ENCODE measurements around the gene SYK.
"Not testable (repeated sequence)": the region's sequence is repeated elsewhere in the genome, so short reads cannot be mapped to it uniquely, and the experiment has no call there.

SYK gene

DNA sequence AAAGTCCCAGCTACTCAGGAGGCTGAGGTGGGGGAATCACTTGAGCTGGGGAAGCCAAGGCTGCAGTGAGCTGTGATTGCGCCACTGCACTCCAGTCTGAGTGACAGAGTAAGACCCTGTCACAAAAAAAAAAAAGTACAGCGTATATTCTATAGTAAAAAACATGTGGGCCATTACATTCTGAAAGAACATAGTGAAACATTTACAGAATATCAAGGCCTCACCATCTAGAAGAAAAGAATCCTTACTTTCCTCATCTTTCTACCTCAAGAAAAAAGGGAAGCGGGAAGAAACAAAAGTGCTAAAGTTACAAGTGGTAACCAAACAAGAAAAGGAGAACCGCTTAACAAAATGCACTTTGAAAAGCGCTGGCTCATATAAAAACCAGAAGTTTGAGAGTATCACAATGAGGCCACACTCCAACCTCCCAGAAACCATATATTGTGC lies 5.7 kb upstream of the SYK start:
- no peak for DNase-seq (ENCODE audit: low read depth)

DNA sequence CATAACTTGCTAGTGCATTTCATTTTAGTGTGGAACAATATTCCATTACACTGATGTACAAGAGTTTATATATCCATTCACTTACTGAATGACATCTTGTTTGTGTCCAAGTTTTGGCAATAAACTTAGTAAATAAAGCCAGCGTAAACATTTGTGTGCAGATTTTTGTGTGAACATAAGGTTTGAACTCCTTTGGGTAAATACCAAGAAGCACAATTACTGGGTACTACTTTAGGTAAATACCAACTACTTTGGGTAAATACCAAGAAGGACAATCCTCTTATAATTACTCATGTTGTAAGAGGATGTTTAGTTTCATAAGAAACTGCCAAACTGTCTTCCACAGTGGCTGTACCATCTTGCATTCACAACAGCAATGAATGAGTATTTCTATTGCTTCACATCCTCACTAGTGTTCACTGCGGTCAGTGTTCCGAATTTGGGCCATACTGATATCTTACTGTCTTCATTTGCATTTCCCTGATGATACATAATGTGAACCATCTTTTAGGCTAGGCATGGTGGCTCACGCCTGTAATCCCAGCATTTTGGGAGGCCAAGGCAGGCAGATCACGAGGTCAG lies 2.3 kb upstream of the SYK start:
- no peak for DNase-seq (ENCODE audit: low read depth)

DNA sequence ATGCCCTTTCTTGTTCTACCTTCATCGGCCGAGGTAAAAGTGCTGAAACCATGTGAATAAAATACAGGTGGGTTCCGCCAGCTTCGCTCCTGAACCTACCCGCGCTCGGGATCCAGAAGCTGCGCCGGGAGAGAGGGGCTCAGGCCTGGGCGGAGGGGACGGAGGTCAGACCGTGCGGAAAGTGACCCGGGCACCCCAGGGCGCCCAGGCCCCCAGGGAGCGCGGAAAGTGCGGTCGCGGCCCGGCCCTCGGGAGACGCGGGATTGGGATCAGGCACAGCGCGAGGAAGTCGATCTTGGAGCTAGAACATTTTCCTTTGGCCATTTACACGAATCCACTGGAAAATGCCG lies 329 bp downstream of the SYK start:
- no peak for DNase-seq (ENCODE audit: low read depth)

DNA sequence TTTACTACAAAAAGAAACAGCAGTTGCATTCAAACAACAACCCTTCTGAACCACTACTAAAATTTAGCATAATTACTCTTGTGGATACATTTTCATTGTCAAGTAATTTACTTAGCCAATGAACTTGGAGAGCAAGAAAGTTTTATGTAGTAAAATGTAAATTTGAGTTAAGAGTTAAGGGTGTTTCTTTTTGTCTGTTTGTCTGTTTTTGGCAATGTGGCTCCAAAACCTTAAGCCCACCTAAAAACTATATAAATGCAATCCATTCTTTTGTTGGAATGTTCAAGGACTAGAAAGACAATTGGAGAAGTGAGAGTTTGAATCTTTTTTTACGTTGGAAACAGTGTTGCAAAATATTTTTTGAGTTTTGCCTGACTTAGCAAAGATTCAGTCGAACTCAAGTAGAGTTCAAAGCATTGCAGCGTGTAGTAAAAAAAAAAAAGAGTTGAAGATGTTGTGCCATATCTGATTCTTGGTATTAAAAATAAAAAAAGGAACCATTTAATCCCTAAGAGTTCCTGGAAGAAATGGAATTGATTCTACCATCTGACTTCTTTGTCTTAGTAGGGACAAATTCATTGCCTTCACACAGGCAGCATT lies 867 bp downstream of the SYK start:
- no peak for DNase-seq (ENCODE audit: low read depth)

DNA sequence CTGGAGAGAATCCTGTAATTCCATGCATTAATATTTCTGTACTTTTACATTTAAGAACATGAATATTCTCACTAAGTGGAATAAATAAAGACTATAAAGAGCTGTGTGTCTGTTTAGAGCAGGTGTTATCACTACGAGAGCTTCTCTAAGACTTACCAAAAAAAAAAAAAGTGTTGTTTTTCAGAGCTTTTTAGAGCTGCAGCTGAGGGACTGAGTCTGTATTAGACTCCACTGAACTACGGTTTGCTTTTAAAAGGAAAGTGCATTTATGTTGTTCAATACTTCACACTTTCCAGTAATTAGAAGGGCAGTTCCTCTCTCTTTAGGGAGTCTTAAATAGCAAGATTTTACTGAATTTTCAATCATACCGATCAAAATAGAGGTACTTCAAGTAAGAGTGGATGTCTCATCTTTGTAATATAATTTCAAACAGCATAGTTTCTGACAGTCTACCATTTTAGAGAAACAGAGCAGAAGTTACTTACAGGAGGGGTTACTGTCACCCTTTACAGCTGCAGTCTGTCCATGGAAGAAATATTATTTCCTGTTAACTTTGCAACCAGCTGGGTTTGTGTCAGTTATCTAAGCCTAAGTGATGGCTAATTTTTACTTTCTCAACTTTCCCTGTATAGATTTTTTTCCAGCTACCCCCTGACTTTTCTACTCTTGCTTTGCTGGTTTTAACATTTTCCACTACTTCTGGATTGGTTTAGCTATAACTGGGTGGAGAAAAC lies 2.4 kb downstream of the SYK start:
- DNase-seq (ENCODE audit: low read depth): no peak

DNA sequence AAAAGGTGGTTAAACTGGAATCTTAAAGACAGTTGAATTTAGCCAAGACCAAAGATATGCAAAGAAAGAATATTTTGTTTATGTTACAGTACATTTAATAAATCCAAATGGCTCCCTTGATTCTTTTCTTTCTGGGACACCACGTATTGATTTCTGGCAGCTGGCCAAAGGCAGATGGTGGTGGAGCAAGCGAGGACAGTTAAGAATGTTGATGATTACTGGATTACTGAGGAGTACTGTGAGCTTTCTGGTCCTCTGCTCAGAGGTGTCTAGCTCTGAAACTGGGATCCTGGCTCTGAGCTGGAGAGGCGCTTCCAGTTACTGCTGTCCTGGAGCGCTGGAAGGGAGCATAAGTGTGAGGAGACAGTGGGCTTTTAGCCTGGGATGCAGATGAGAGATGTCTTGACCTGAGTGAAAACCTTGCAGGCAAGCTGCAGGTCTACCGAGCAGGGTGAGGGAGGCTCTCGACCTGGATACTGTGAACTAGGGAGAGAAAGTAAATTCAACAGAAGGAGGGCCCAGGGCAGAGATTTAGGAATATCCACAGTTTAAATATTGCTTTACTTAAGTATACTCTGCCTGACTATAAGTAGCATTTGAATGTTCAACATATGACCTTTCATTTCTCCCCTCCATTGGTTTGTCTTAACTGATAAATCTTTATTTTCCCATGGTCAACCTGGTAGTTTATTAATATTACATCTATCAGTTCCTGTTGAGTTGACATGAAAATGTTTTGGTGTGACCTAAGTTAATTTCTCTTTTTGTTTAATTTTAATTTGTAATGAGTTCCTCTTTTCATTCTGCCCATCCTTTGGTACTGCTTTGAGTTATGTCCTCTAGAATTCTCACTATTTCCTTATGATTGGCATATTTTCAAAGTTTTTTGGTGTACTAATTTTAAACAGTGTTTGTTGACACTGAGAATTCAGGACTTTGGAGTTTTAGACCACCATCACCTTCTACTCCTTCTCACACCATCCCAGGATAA lies 3.7 kb downstream of the SYK start:
- DNase-seq (ENCODE audit: low read depth): no peak

DNA sequence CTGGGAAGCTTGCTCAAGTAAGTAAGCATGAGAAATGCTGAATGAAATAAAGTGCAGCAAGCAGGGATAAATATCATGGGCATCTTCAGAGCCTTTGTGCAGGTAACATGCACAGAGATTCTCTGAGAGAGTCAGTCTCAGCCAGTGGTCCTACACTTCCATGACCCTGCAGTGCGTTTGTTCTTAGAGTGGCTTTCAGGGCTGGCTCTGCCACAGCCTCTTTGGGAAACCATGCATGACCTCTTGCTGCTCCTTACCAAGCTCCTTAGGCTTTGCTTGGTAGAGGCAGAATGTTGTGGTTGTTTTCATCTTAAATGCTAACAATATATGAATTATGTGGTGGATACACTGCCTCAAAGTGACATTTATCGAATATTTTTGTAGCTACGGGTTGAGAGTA lies 5.4 kb downstream of the SYK start:
- DNase-seq (ENCODE audit: low read depth): no peak

DNA sequence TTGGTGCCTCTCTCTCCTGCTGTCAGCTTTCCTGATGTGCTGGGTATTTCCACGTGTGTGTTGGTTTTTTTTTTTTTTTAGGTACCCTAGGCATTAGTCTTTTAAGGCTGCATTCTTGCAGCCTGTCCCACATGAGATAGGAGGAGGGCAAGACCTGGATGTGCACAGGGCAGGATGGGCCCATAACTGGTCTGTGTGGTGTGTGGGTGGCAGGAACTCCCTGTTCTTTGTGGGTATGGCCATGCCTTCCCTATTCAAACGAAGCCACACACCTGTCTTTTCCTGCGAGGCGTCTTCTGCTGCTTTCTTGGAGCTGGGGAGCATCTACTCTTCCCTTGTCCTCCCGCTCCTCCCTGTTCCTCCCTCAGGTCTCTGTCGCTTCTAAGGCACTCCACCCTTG lies 6.8 kb downstream of the SYK start:
- DNase-seq (ENCODE audit: low read depth): no peak

DNA sequence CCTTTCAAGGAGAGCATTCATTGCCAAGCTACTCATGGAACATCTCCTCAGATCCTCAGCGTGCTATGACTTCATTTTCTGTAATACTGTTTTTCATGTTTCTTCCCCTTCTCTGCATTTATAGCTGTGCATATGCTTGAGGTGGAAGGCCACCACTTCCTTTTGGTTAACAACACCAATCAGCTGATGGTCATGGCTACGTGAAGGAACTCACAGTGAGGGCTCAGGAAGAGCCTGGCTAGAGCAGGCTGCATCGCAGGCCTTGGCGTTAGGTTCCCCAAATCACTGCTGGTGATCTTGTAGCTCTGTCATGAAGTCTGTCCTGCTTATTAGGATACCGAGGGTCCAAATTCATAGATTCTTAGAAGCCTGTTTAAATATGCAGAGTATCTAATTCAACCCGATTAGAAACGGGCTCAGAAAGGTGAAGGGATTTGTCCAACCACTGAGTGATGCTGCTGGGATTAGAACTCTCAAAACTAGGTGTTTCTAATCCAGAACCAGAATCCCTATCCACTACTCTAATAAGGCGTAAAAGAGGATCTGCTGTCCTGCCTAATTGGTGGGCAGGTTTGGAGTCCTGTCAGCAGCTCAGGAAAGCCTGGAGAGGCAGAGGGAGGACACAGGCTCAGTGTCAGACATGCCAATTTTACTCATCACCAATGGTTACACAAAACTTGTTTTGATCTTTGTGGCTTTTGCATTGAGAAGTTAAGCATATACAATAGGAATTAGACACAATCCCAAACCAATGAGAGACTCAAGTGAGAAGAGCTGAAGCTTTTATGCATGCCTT lies 7.5 kb downstream of the SYK start:
- no peak for DNase-seq (ENCODE audit: low read depth)

DNA sequence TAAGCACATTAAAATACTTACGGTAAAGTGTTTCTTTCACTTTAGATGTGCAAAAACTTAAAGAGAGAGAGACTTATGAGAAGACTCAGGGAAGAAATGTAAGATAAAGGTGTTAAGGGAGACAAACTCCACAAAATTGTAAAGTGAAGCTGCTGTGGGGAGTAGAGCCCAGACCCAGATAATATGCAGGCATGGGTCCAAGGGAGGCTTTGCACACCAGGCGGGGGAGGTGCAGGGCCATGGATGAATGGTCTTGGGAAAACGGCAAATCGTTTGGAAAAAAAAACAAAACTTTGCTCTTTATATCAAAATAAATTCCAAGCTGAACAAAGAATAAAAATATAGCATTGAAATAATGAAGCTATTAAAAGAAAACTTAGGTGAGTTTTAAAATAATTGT lies 9.1 kb downstream of the SYK start:
- no peak for DNase-seq (ENCODE audit: low read depth)

DNA sequence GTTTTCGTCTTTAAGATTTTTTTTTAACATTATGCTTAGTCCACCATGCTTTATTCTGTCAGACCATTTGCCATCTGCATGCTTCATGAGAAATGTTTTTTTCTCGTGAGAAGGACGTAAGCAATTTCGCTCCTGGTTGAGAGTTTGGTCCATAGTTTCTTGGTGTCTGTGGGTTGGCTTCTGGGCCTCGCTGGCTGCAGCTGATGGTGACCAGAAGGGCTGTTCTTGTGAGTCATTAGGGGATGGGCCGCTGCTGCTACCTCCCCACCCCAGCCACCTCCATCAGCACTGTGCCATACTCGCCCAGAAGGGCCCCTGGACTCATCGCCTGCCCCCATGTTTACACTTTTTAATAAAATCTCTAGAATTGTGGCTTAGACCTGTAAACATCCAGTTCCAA lies 11.4 kb downstream of the SYK start:
- no peak for DNase-seq (ENCODE audit: low read depth)

DNA sequence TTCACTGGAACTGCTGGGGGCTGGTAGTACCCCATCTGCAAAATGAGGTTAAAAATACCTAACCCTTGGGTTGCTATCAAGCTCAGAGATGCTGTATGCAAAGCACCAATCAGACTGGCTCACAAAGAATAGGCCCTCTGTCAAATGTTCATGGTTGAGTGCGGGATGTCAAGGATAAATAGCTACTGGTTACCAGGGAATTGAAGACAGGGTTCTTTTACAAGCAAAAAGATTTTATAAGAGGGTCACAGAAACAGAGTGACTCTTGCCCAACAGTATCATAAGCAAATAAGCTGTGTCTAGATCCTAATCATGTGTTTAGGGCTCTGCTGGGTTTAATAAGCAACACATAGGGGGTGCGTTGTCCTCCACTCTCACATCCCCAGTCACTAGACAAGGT lies 11.9 kb downstream of the SYK start:
- no peak for DNase-seq (ENCODE audit: low read depth)

DNA sequence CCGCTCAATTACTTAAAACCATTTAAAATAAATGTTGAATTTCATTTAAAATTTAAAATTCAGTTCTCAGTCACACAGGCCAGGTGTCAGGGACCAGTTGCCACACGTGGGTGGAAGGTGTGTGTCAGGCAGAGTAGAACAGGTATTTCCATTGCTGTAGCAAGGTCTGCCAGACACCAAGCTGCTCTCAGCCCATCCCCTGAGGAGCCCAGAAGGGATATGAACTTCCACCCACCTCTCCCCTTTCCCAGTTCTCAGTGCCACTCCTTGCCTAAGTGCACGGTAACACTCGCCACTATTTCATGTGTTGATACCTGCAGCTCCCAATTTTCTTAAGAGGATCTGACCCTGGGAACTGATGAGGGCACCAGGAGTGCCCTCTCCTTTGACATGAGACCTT lies 12.7 kb downstream of the SYK start:
- DNase-seq (ENCODE audit: low read depth): no peak

DNA sequence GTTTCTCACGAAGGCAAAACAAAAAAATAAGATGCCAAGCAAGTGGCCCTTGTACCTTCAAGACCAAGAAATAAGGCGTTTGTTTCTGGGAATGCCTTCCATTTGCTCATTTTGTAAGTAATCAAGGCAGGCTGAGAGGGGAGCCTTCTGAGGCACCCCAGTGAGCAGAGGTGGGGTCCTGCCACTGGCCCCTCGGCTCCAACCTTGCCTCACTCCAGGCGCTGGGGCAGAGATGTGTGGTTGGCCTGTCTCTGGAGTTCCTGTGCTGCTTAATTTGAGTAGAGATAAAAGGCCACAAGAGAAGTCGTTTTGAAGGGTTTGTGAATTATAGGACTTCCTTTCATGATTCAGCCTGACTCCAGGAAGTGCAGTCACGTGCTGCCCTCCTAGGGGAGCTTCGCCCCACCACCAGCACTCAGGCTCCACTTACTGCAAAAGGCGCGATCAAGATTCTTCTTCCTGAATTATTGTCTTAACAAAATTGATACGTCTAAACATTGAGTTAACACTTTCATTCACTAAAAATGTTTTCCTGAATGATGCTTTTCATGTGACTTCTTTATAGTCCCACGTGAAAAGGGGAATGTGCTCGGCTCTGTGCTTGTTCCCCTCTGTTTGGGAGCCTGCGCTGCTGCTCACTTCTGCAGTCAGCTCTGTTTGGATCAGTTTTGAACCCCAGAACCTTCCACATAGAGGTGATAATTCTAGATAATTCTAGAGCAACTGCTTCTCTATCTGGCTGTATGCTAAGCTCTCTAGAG lies 13.7 kb downstream of the SYK start:
- DNase-seq (ENCODE audit: low read depth): no peak

DNA sequence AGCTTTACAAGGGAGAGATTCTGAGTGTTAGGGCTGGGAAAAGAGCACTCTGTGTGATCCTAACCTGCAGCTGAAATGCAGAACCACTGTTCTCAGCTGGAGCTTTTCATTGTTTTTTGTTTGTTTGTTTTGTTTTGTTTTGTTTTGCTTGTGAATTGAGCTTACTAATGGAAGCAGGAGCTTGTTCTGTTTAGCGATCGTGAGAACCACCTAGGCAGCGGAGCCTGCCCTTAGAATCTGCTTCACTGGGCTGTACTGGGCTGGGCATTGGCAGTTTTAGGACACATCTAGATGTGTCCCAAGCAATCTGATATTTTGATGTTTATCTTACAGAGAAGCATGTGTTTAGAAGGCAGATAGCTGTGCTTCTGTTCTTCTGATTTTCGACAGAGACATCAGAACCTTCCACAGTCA lies 14.3 kb downstream of the SYK start:
- no peak for DNase-seq (ENCODE audit: low read depth)

DNA sequence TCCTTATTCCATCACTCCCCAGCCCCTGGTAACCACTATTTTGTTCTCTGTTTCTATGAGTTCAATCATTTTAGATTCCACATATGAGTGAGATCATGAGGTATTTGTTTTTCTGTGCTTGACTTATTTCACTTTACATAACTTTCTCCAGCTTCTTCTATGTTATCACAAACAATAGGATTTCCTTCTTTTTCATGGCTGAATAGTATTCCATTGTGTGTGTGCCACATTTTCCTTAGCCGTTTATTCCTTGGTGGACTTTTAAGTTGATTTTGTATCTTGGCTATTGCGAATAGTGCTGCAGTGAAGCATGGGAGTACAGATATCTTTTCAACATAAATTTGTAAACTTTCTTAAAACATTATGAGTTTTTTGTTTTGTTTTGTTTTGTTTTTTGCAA lies 15.1 kb downstream of the SYK start:
- no peak for DNase-seq (ENCODE audit: low read depth)

DNA sequence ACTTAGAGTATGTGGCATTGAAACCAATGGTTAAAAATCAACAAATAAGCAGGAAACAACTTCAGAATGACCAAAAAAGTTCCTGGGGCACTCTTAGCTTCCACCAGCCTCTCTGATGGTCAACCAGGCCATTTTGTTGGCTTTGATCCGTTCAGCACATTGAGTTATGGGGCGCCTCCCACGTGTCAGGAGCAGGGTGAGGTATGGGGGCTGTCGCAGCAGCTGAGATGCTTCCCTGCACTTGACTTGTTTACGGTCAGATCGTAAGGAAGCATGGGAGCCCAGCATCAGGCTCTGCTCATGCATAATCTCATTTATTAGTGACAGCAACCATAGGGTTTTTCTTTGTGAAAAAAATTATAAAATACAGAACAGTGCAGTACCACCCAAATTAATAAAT lies 16.7 kb downstream of the SYK start:
- DNase-seq (ENCODE audit: low read depth): no peak

DNA sequence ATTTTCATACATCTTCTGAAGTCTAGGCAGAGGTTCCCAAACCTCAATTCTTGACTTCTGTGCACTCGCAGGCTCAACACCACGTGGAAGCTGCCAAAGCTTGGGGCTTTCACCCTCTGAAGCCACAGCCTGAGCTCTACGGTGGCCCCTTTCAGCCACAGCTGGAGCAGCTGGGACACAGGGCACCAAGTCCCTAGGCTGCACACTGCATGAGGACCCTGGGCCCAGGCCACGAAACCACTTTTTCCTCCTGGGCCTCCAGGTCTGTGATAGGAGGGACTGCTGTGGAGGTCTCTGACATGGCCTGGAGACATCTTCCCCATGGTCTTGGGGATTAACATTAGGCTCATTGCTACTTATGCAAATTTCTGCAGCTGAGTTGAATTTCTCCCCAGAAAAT lies 18.8 kb downstream of the SYK start:
- DNase-seq (ENCODE audit: low read depth): not testable (repeated sequence)

DNA sequence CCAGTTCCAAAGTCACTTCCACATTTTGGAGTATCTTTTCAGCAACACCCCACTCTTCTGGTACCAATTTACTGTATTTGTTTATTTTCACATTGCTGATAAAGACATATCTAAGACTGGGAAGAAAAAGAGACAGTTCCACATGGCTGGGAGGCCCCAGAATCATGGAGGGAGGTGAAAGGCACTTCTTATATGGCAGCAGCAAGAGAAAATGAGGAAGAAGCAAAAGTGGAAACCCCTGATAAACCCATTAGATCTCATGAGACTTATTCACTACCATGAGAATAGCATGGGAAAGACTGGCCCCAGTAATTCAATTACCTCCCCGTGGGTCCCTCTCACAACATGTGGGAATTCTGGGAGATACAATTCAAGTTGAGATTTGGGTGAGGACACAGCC lies 19.6 kb downstream of the SYK start:
- DNase-seq (ENCODE audit: low read depth): not testable (repeated sequence)

DNA sequence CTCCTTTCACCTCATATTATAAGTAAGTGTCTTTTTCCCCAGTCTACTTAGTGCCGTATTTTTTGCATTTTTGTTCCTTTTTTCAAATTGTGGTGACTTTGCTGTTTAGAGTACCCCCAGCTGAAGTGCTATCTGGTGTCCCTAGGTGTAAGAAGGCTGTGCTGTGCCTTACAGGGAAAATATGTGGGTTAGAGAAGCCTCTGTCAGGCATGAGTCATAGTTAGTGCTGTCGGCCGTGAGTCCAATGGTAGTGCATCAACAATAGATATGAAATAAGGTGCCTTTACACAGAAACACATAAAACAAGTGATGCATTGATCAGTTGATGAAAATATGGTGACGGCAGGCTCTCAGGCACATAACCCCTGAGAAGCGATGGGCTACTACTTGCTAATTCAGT lies 20.1 kb downstream of the SYK start:
- no peak for DNase-seq (ENCODE audit: low read depth)

DNA sequence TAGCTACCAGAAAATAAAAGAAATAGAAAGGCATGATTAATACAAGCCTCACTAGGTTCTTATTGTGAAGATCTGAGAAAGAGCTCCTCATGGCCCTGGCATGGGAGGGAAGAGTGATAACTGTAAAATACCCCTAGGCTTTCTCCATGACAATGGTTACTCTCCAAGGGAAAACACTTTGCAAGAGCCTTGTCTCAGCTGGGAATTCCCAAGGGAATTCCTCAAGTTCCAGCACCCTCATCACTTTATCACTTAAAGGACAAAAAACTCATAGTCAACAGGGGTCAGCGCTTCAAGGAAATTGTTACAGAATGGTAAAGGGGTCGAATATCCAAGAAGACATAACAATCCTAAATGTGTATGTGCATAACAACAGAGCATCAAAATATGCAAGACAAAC lies 21.2 kb downstream of the SYK start:
- no peak for DNase-seq (ENCODE audit: low read depth)
